Neutrophil (primary cell): ENCODE data around the gene ATXN10.

Source experiments
- H3K27ac ChIP-seq: fragments of 200-600 bp; sonication (generic); 2 replicates; pipeline ENCODE4 v1.5.1; 2016; ENCODE audit warnings: mild to moderate bottlenecking, moderate library complexity
- H3K27me3 ChIP-seq: fragments of 200-600 bp; sonication (generic); 2 replicates; pipeline ENCODE4 v1.6.0; 2016; ENCODE audit warnings: mild to moderate bottlenecking
- H3K36me3 ChIP-seq: fragments of 200-600 bp; sonication (generic); 2 replicates; pipeline ENCODE4 v1.5.1; 2017
- H3K4me1 ChIP-seq, 2 experiments: fragments of 200-600 bp in 1 of 2; sonication (generic) in 1 of 2; 1 replicate in 1 of 2; 2 replicates in 1 of 2; pipeline versions ENCODE4 v1.5.1 to v1.6.1; 2013 to 2016; ENCODE audit warnings: low read depth in 1 of 2, low read length in 1 of 2, mild to moderate bottlenecking in 1 of 2, moderate library complexity in 1 of 2; ENCODE audit not compliant: control insufficient read depth in 1 of 2, insufficient read depth in 1 of 2
- H3K4me3 ChIP-seq, 2 experiments: fragments of 200-600 bp in 1 of 2; sonication (generic) in 1 of 2; 1 replicate in 1 of 2; 2 replicates in 1 of 2; pipeline ENCODE4 v1.5.1; 2013 to 2016; ENCODE audit warnings: low read depth in 1 of 2, low read length in 1 of 2, mild to moderate bottlenecking in 1 of 2, moderate library complexity in 1 of 2
- H3K9me3 ChIP-seq: fragments of 200-600 bp; sonication (generic); 2 replicates; pipeline ENCODE4 v1.5.1; 2016
- CTCF ChIP-seq: fragments of 200-600 bp; sonication (generic); IDR thresholded peaks from 2 replicates; pipeline ENCODE4 v1.5.1; 2016; ENCODE audit warnings: antibody characterized with exemption

The ATXN10 gene

GRCh38 chr22:45689211-45689610 is 17.6 kb downstream of the ATXN10 start:
- Histone ChIP-seq H3K27me3 (no peaks in the 10 kb centered on the region), H3K27ac (no peak overlapping the region), H3K4me1 (no peaks in the 10 kb centered on the region), H3K4me3 (no peak overlapping the region), H3K9me3 (no peaks in the 10 kb centered on the region), H3K36me3 (peaks cover 20% of the 10 kb centered on the region)
- no peak for TF ChIP-seq CTCF

GRCh38 chr22:45690008-45690407 is 18.4 kb downstream of the ATXN10 start:
- no peak for TF ChIP-seq CTCF
- no peaks in the 10 kb centered on the region for H3K4me1 ChIP-seq

GRCh38 chr22:45692549-45692948 is 20.9 kb downstream of the ATXN10 start:
- Histone ChIP-seq H3K36me3 (peaks cover 27% of the 10 kb centered on the region), H3K27me3 (no peaks in the 10 kb centered on the region), H3K4me3 (no peak overlapping the region), H3K4me1 (no peaks in the 10 kb centered on the region), H3K9me3 (no peaks in the 10 kb centered on the region), H3K27ac (no peak overlapping the region)
- no peak for TF ChIP-seq CTCF

More at GRCh38 chr22:45690008-45690407, 18.4 kb downstream of the ATXN10 start:
- Histone ChIP-seq H3K27ac (no peak overlapping the region), H3K9me3 (no peaks in the 10 kb centered on the region), H3K4me3 (no peak overlapping the region), H3K27me3 (no peaks in the 10 kb centered on the region), H3K36me3 (peaks cover 23% of the 10 kb centered on the region)

- H3K4me1 ChIP-seq, result no peaks in the 10 kb centered on the region
- no peaks in the 10 kb centered on the region for H3K27me3 ChIP-seq
- H3K4me3 ChIP-seq, result no peak overlapping the region
- H3K36me3 ChIP-seq, result peaks cover 27% of the 10 kb centered on the region
- TF ChIP-seq CTCF, result no peak
- no peaks in the 10 kb centered on the region for H3K9me3 ChIP-seq
- H3K27ac ChIP-seq, result no peak overlapping the region
Measured at GRCh38 chr22:45693835-45694234, 22.2 kb downstream of the ATXN10 start.

- Histone ChIP-seq H3K9me3 (no peaks in the 10 kb centered on the region), H3K4me3 (no peak overlapping the region), H3K27me3 (no peaks in the 10 kb centered on the region), H3K36me3 (peaks cover 32% of the 10 kb centered on the region), H3K27ac (no peak overlapping the region), H3K4me1 (no peaks in the 10 kb centered on the region)
- no peak for TF ChIP-seq CTCF
Measured at GRCh38 chr22:45696227-45696626, 24.6 kb downstream of the ATXN10 start.

GRCh38 chr22:45698094-45698493 is 26.5 kb downstream of the ATXN10 start:
- Histone ChIP-seq H3K9me3 (no peaks in the 10 kb centered on the region), H3K27me3 (no peaks in the 10 kb centered on the region), H3K4me3 (no peak overlapping the region), H3K36me3 (peaks cover 31% of the 10 kb centered on the region), H3K4me1 (no peaks in the 10 kb centered on the region), H3K27ac (no peak overlapping the region)
- no peak for TF ChIP-seq CTCF
